ENCODE data around the gene HADHA.
"Not testable (repeated sequence)": the region's sequence is repeated elsewhere in the genome, so short reads cannot be mapped to it uniquely, and the experiment has no call there.

The HADHA gene

GRCh38 chr2:26244309-26245230 lies at the start of gene HADHA, which contains the start of gene HADHB:
HADHA (minus strand) TSS chr2:26244632; CDS start chr2:26244596, 36 bp downstream.
HADHB (plus strand) TSS chr2:26244939; CDS start chr2:26254255, 9,316 bp downstream.
- peak; percentile 81 for DNase-seq

- DNase-seq = no peak
These were observed 48.2 kb upstream of the HADHA start for GRCh38 chr2:26292646-26293045.

- DNase-seq = no peak
These were observed 45.6 kb upstream of the HADHA start for GRCh38 chr2:26290001-26290400.

GRCh38 chr2:26285931-26286330 lies 41.5 kb upstream of the HADHA start:
- no peak for DNase-seq

GRCh38 chr2:26284132-26284531 lies 39.7 kb upstream of the HADHA start:
- DNase-seq = no peak

- no peak for DNase-seq
These were observed 39.2 kb upstream of the HADHA start for GRCh38 chr2:26283606-26284005.

GRCh38 chr2:26281226-26281625 lies 36.8 kb upstream of the HADHA start:
- DNase-seq = no peak

GRCh38 chr2:26279886-26280285 lies 35.5 kb upstream of the HADHA start:
- DNase-seq = no peak

- no peak for DNase-seq
These were observed 32.2 kb upstream of the HADHA start for GRCh38 chr2:26276484-26277227.

- DNase-seq = no peak
These were observed 29.7 kb upstream of the HADHA start for GRCh38 chr2:26274058-26274613.

- no peak for DNase-seq
These were observed 29.1 kb upstream of the HADHA start for GRCh38 chr2:26273501-26273900.

GRCh38 chr2:26270373-26270772 lies 25.9 kb upstream of the HADHA start:
- DNase-seq = no peak

- DNase-seq = no peak
These were observed 25.2 kb upstream of the HADHA start for GRCh38 chr2:26269571-26270158.

- DNase-seq = not testable (repeated sequence)
These were observed 24.4 kb upstream of the HADHA start for GRCh38 chr2:26268670-26269385.

- DNase-seq = no peak
These were observed 23.8 kb upstream of the HADHA start for GRCh38 chr2:26268213-26268612.

- not testable (repeated sequence) for DNase-seq
These were observed 14.4 kb upstream of the HADHA start for GRCh38 chr2:26258836-26259235.

GRCh38 chr2:26255759-26256384 lies 11.4 kb upstream of the HADHA start:
- no peak for DNase-seq

- no peak for DNase-seq
These were observed 7.5 kb upstream of the HADHA start for GRCh38 chr2:26251893-26252292.

GRCh38 chr2:26249625-26250024 lies 5.2 kb upstream of the HADHA start:
- no peak for DNase-seq

- DNase-seq = no peak
These were observed 2.4 kb upstream of the HADHA start for GRCh38 chr2:26246818-26247217.

- DNase-seq = no peak
These were observed 1.4 kb upstream of the HADHA start for GRCh38 chr2:26245810-26246209.

- DNase-seq = no peak
These were observed 850 bp upstream of the HADHA start for GRCh38 chr2:26245231-26245732.
